NCI-H526 (cell line): ENCODE data around the gene ATP6AP1.
A peak's percentile ranks its signal among the peaks of the same experiment; 100 is the strongest.

Experiments
- DNase-seq, 2 experiments: peaks; one replicate each; lab custom pipeline; 2025; lab: John Stamatoyannopoulos, UW

Gene ATP6AP1

GRCh38 chrX:154471839-154472684, 43.6 kb downstream of the ATP6AP1 start:
- no peak for DNase-seq

GRCh38 chrX:154472685-154473632, 44.5 kb downstream of the ATP6AP1 start:
- no peak for DNase-seq

- no peak for DNase-seq
Measured at GRCh38 chrX:154473683-154474082, 45.2 kb downstream of the ATP6AP1 start.

GRCh38 chrX:154476821-154477220, 48.3 kb downstream of the ATP6AP1 start:
- DNase-seq: peak; percentile 7 to 57

- peak in 1 of 2 experiments; percentile 61 for DNase-seq
Measured at GRCh38 chrX:154477891-154478477, 49.5 kb downstream of the ATP6AP1 start.

- DNase-seq: peak; percentile 89 to 98
Measured at GRCh38 chrX:154478728-154479622, 50.5 kb downstream of the ATP6AP1 start, which contains the start of gene LAGE3. TSS of gene LAGE3 (minus strand) at chrX:154479281. CDS start at chrX:154478915, 366 bp downstream.

GRCh38 chrX:154481195-154481594, 52.7 kb downstream of the ATP6AP1 start:
- DNase-seq: no peak

- no peak for DNase-seq
Measured at GRCh38 chrX:154481911-154482601, 53.6 kb downstream of the ATP6AP1 start.

- no peak for DNase-seq
Measured at GRCh38 chrX:154482786-154483185, 54.3 kb downstream of the ATP6AP1 start.

GRCh38 chrX:154483325-154483724, 54.8 kb downstream of the ATP6AP1 start:
- no peak for DNase-seq

- DNase-seq: no peak
Measured at GRCh38 chrX:154484255-154485149, 56.0 kb downstream of the ATP6AP1 start.

- peak in 1 of 2 experiments; percentile 60 for DNase-seq
Measured at GRCh38 chrX:154485150-154486051, 56.9 kb downstream of the ATP6AP1 start.

GRCh38 chrX:154486052-154486395, 57.5 kb downstream of the ATP6AP1 start:
- DNase-seq: peak in 1 of 2 experiments; percentile 71
